Measurements from ENCODE around the gene BAHD1.

Gene BAHD1

DNA sequence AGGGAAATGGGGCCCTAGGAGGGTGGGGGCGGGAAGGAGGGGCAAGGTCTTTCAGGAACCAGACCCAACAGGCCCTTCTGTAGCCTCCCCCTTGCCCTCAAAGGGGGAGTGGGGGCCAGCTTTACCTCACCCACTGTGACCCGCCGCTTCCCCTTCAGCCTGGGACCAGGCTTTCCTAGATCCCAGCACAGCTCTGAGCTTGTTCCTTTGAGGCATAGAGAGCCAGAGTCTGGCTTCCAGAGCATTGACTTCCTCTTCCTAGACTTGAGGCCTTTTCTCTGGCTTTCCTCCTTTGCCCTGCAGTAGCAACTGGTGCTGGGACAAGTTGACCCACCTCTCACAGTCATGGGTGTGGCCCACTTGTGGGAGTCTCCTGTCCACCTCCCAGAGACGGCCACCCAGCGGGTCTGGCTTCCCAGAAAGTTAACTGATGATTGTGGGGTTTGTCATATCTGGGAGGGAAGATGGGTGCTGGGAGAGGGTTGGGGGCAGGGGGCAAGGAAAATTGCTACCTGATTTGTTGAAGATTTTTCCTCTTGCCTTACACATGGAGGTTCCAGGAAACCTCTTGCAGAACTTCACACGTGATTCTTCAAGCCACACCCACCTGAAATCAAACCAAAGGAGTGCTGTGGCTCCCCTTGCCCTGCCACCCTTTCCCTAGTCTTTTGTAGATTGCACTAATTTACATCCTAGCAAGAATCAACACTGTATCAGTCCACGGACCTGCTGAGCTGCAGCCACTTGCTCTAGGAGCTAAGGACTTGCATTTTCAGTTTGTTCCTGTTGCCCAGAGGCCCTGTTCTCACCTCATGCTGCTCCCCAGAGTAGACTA is 25.9 kb downstream of the BAHD1 start:
- Histone ChIP-seq H3K36me3 (ENCODE audit: control insufficient read depth in 2 of 2, insufficient read depth in 2 of 2, low read length in 2 of 2) (peaks cover 30 to 40% of the 10 kb centered on the region in 2 donors), H3K9ac (ENCODE audit: low read depth in 1 of 2, low read length in 2 of 2) (no peak overlapping the region), H3K4me1 (ENCODE audit: control insufficient read depth in 2 of 2, insufficient read depth in 2 of 2, low read length in 2 of 2) (peaks cover 11 to 14% of the 10 kb centered on the region in 2 donors), H3K4me3 (ENCODE audit: low read length in 2 of 2) (no peak overlapping the region), H3K9me3 (ENCODE audit: control insufficient read depth in 2 of 2, low read length in 2 of 2) (no peaks in the 10 kb centered on the region), H3K27me3 (ENCODE audit: control insufficient read depth in 2 of 2, insufficient read depth in 2 of 2, low read length in 2 of 2) (no peaks in the 10 kb centered on the region), H3K27ac (ENCODE audit: low read depth in 2 of 2, low read length in 2 of 2) (no peak overlapping the region)

DNA sequence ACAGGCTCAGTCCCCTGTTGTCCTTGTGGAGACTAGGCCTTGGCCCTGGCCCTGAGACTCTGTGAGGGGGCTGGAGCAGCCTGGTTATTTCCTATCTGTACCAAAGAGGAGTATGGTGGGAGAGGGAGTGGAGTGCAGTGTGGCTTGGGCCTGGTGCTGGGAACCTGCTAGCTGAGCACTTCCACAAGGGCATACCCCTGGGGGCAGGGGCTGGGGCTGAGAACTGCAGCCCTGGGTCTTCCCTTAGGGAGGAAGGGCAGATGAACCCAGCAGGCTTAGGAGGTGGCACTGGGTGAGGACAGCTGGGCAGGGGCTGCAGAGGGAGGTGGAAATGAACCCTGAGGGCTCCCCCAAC is 26.5 kb downstream of the BAHD1 start:
- Histone ChIP-seq H3K27ac (ENCODE audit: low read depth in 2 of 2, low read length in 2 of 2) (no peak overlapping the region), H3K9me3 (ENCODE audit: control insufficient read depth in 2 of 2, low read length in 2 of 2) (no peaks in the 10 kb centered on the region), H3K9ac (ENCODE audit: low read depth in 1 of 2, low read length in 2 of 2) (no peak overlapping the region), H3K4me1 (ENCODE audit: control insufficient read depth in 2 of 2, insufficient read depth in 2 of 2, low read length in 2 of 2) (peaks cover 16 to 20% of the 10 kb centered on the region in 2 donors), H3K36me3 (ENCODE audit: control insufficient read depth in 2 of 2, insufficient read depth in 2 of 2, low read length in 2 of 2) (peaks cover 27 to 38% of the 10 kb centered on the region in 2 donors), H3K27me3 (ENCODE audit: control insufficient read depth in 2 of 2, insufficient read depth in 2 of 2, low read length in 2 of 2) (no peaks in the 10 kb centered on the region), H3K4me3 (ENCODE audit: low read length in 2 of 2) (no peak overlapping the region)

DNA sequence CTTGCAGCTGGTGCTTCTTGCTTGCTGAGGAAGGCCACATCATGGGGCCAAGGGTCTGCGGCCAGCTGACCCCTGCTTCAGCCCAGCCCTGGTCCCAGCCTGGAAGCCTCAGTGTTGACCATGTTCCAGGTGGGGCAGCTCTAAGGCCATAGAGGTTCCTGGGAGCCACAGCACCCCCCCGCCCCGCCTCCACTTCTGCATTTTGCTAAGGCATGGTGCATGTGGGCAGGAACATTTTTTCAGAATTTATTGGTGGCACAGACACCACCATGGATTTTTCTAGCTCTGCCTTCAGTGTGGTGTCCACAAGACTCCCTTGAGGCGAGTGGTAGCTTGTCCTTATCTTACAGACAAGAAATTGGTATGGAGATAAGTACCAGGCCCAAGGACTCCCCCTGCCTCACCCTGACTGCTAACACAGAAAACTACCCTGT is 28.2 kb downstream of the BAHD1 start:
- Histone ChIP-seq H3K9ac (ENCODE audit: low read depth in 1 of 2, low read length in 2 of 2) (no peak overlapping the region), H3K9me3 (ENCODE audit: control insufficient read depth in 2 of 2, low read length in 2 of 2) (no peaks in the 10 kb centered on the region), H3K4me1 (ENCODE audit: control insufficient read depth in 2 of 2, insufficient read depth in 2 of 2, low read length in 2 of 2) (peaks cover 16 to 21% of the 10 kb centered on the region in 2 donors), H3K36me3 (ENCODE audit: control insufficient read depth in 2 of 2, insufficient read depth in 2 of 2, low read length in 2 of 2) (peaks cover 18 to 29% of the 10 kb centered on the region in 2 donors), H3K4me3 (ENCODE audit: low read length in 2 of 2) (no peak overlapping the region), H3K27me3 (ENCODE audit: control insufficient read depth in 2 of 2, insufficient read depth in 2 of 2, low read length in 2 of 2) (no peaks in the 10 kb centered on the region), H3K27ac (ENCODE audit: low read depth in 2 of 2, low read length in 2 of 2) (no peak overlapping the region)

DNA sequence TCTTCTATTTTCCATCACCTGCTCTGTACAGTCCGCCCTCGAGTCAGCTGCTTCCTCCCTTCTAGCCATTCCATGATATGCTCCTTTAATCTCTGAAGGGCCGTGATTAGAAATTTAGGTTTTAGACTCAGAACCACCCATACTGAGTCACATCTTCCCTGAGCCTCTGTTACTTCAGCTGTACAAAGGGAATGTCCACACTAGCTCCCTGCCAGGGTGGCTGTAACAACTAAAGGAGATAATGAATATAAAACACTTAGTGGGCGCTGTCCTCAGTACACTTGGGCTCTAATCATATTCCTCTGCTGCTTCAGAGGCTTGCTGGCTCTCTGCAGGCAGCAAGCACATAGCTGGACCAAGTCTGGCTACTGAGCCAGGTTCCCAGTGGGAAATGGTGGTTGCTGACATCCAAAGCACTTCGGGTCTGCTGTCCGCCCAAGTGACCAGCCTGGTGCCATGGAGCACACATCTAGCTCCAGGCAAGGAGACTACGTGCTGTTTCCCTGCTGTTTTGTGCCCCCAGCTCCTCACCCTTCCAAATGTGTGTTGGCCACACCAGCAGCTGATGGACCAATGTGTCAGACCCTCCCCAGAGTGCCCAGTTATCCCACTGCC is 29.1 kb downstream of the BAHD1 start:
- H3K27me3 ChIP-seq (ENCODE audit: control insufficient read depth in 2 of 2, insufficient read depth in 2 of 2, low read length in 2 of 2): no peaks in the 10 kb centered on the region
- H3K4me3 ChIP-seq (ENCODE audit: low read length in 2 of 2): peak overlapping the region; percentile 80 to 81
- H3K36me3 ChIP-seq (ENCODE audit: control insufficient read depth in 2 of 2, insufficient read depth in 2 of 2, low read length in 2 of 2): peaks cover 12 to 20% of the 10 kb centered on the region in 2 donors
- H3K9me3 ChIP-seq (ENCODE audit: control insufficient read depth in 2 of 2, low read length in 2 of 2): no peaks in the 10 kb centered on the region
- H3K9ac ChIP-seq (ENCODE audit: low read depth in 1 of 2, low read length in 2 of 2): peak overlapping the region; percentile 68 to 77
- peak overlapping the region; percentile 66 to 77 for H3K27ac ChIP-seq (ENCODE audit: low read depth in 2 of 2, low read length in 2 of 2)
- H3K4me1 ChIP-seq (ENCODE audit: control insufficient read depth in 2 of 2, insufficient read depth in 2 of 2, low read length in 2 of 2): peaks cover 16 to 21% of the 10 kb centered on the region in 2 donors

DNA sequence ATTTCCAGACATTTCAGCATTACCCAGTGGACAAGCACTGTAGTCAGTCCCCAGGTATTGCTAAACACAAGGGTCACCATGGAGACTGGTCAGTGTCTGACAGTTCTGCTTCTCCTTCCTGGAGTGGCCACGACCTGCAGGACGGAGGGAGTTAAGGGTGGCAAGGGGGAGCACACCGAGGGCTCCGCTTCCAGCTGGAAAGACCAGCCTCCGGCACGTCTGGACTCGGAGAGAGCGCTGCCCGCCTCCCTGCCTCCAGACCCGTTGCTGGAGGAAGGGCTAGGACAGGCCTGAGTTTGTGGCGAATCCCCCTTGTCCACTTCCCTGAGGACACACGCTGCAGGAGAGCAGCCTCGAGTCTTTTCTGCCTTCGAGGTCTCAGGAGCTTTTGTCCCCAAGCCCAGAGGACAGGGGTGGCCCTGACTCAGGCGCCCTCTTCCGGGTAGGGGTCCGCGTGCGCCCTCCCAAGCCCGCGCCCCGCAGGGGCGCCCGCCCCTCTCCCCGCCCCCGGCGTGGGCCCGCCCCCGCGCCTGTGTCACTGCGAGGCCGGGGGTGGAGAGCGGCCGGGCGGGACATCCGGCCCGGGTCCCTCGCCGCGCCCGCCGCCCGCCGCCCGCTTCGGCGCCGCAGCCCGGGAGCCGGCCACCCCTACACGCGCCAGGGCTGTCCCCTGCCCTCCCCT is 29.8 kb downstream of the BAHD1 start, which contains the start of gene CHST14:
Gene CHST14, plus strand, starts transcription at position 562 of the 682 bp plus-strand sequence. CDS start 230 bp downstream, outside the sequence.
- Histone ChIP-seq H3K4me1 (ENCODE audit: control insufficient read depth in 2 of 2, insufficient read depth in 2 of 2, low read length in 2 of 2) (peaks cover 16 to 21% of the 10 kb centered on the region in 2 donors), H3K27ac (ENCODE audit: low read depth in 2 of 2, low read length in 2 of 2) (peak within 1 kb of the TSS; percentile 66 to 77), H3K9me3 (ENCODE audit: control insufficient read depth in 2 of 2, low read length in 2 of 2) (no peaks in the 10 kb centered on the region), H3K36me3 (ENCODE audit: control insufficient read depth in 2 of 2, insufficient read depth in 2 of 2, low read length in 2 of 2) (peaks cover 8 to 14% of the 10 kb centered on the region in 2 donors), H3K27me3 (ENCODE audit: control insufficient read depth in 2 of 2, insufficient read depth in 2 of 2, low read length in 2 of 2) (no peaks in the 10 kb centered on the region), H3K4me3 (ENCODE audit: low read length in 2 of 2) (peak within 1 kb of the TSS; percentile 81 to 85), H3K9ac (ENCODE audit: low read depth in 1 of 2, low read length in 2 of 2) (peak within 1 kb of the TSS; percentile 83)

DNA sequence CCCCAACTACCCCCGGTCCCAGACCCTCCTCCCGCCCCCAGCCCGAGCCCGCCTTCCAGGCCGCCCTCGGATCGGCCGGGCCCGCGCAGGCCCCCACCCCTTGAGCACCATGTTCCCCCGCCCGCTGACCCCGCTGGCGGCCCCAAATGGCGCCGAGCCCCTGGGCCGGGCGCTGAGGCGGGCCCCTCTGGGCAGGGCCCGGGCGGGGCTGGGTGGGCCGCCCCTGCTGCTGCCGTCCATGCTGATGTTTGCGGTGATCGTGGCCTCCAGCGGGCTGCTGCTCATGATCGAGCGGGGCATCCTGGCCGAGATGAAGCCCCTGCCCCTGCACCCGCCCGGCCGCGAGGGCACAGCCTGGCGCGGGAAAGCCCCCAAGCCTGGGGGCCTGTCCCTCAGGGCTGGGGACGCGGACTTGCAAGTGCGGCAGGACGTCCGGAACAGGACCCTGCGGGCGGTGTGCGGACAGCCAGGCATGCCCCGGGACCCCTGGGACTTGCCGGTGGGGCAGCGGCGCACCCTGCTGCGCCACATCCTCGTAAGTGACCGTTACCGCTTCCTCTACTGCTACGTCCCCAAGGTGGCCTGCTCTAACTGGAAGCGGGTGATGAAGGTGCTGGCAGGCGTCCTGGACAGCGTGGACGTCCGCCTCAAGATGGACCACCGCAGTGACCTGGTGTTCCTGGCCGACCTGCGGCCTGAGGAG is 30.5 kb downstream of the BAHD1 start:
- Histone ChIP-seq H3K4me1 (ENCODE audit: control insufficient read depth in 2 of 2, insufficient read depth in 2 of 2, low read length in 2 of 2) (peaks cover 16 to 21% of the 10 kb centered on the region in 2 donors), H3K36me3 (ENCODE audit: control insufficient read depth in 2 of 2, insufficient read depth in 2 of 2, low read length in 2 of 2) (peaks cover 8 to 10% of the 10 kb centered on the region in 2 donors), H3K4me3 (ENCODE audit: low read length in 2 of 2) (peak overlapping the region; percentile 77 to 85), H3K9me3 (ENCODE audit: control insufficient read depth in 2 of 2, low read length in 2 of 2) (no peaks in the 10 kb centered on the region), H3K9ac (ENCODE audit: low read depth in 1 of 2, low read length in 2 of 2) (peak overlapping the region; percentile 83), H3K27ac (ENCODE audit: low read depth in 2 of 2, low read length in 2 of 2) (peak overlapping the region; percentile 9 to 17), H3K27me3 (ENCODE audit: control insufficient read depth in 2 of 2, insufficient read depth in 2 of 2, low read length in 2 of 2) (no peaks in the 10 kb centered on the region)

DNA sequence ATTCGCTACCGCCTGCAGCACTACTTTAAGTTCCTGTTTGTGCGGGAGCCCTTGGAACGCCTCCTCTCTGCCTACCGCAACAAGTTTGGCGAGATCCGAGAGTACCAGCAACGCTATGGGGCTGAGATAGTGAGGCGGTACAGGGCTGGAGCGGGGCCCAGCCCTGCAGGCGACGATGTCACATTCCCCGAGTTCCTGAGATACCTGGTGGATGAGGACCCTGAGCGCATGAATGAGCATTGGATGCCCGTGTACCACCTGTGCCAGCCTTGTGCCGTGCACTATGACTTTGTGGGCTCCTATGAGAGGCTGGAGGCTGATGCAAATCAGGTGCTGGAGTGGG is 31.0 kb downstream of the BAHD1 start:
- no peak overlapping the region for H3K27ac ChIP-seq (ENCODE audit: low read depth in 2 of 2, low read length in 2 of 2)
- peak overlapping the region; percentile 77 to 85 for H3K4me3 ChIP-seq (ENCODE audit: low read length in 2 of 2)
- no peaks in the 10 kb centered on the region for H3K27me3 ChIP-seq (ENCODE audit: control insufficient read depth in 2 of 2, insufficient read depth in 2 of 2, low read length in 2 of 2)
- peaks cover 16 to 19% of the 10 kb centered on the region in 2 donors for H3K4me1 ChIP-seq (ENCODE audit: control insufficient read depth in 2 of 2, insufficient read depth in 2 of 2, low read length in 2 of 2)
- peaks cover 5% of the 10 kb centered on the region in 2 donors for H3K36me3 ChIP-seq (ENCODE audit: control insufficient read depth in 2 of 2, insufficient read depth in 2 of 2, low read length in 2 of 2)
- H3K9me3 ChIP-seq (ENCODE audit: control insufficient read depth in 2 of 2, low read length in 2 of 2): no peaks in the 10 kb centered on the region
- H3K9ac ChIP-seq (ENCODE audit: low read depth in 1 of 2, low read length in 2 of 2): peak overlapping the region; percentile 83

DNA sequence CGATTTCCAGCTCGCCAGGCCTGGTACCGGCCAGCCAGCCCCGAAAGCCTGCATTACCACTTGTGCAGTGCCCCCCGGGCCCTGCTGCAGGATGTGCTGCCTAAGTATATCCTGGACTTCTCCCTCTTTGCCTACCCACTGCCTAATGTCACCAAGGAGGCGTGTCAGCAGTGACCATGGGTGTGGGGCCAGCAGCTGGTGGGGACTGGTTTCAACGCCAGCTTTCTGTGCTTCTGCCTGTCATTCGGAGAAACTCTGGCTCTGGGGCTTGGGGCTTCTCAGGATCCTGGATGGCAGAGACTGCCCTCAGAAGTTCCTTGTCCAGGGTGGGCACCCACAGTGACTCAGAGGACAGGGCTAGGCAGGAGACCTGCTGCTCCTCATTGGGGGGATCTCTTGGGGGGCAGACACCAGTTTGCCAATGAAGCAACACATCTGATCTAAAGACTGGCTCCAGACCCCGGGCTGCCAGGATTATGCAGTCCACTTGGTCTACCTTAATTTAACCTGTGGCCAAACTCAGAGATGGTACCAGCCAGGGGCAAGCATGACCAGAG is 31.5 kb downstream of the BAHD1 start:
- Histone ChIP-seq H3K4me3 (ENCODE audit: low read length in 2 of 2) (peak overlapping the region; percentile 77 to 85), H3K36me3 (ENCODE audit: control insufficient read depth in 2 of 2, insufficient read depth in 2 of 2, low read length in 2 of 2) (peaks cover 1 to 4% of the 10 kb centered on the region in 2 donors), H3K27ac (ENCODE audit: low read depth in 2 of 2, low read length in 2 of 2) (no peak overlapping the region), H3K9ac (ENCODE audit: low read depth in 1 of 2, low read length in 2 of 2) (peak overlapping the region; percentile 32 to 83), H3K4me1 (ENCODE audit: control insufficient read depth in 2 of 2, insufficient read depth in 2 of 2, low read length in 2 of 2) (peaks cover 16 to 19% of the 10 kb centered on the region in 2 donors), H3K27me3 (ENCODE audit: control insufficient read depth in 2 of 2, insufficient read depth in 2 of 2, low read length in 2 of 2) (no peaks in the 10 kb centered on the region), H3K9me3 (ENCODE audit: control insufficient read depth in 2 of 2, low read length in 2 of 2) (no peaks in the 10 kb centered on the region)

DNA sequence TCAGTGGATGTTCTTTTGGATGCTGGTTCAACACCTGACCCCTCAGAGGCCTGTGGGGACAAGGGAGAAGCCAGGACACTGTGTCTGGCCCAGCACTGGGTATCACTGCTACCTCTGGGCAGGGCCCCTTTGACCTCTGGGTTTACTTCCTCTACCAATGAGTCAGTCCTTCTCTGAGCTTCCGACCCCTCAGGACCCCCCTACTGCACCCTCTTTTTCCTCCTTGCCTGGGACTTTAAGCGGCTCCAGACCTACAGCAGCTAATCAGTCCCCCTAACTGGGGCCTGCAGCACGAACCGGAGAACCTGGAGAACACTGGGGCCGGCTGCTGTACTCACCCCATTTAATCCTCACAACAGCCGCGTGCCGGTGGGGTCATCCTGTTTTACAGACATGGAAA is 33.8 kb downstream of the BAHD1 start:
- Histone ChIP-seq H3K9ac (ENCODE audit: low read depth in 1 of 2, low read length in 2 of 2) (no peak overlapping the region), H3K27me3 (ENCODE audit: control insufficient read depth in 2 of 2, insufficient read depth in 2 of 2, low read length in 2 of 2) (no peaks in the 10 kb centered on the region), H3K36me3 (ENCODE audit: control insufficient read depth in 2 of 2, insufficient read depth in 2 of 2, low read length in 2 of 2) (no peaks in the 10 kb centered on the region), H3K27ac (ENCODE audit: low read depth in 2 of 2, low read length in 2 of 2) (no peak overlapping the region), H3K9me3 (ENCODE audit: control insufficient read depth in 2 of 2, low read length in 2 of 2) (no peaks in the 10 kb centered on the region), H3K4me3 (ENCODE audit: low read length in 2 of 2) (no peak overlapping the region), H3K4me1 (ENCODE audit: control insufficient read depth in 2 of 2, insufficient read depth in 2 of 2, low read length in 2 of 2) (peaks cover 16 to 19% of the 10 kb centered on the region in 2 donors)

All from mucosa of rectum (tissue), 2 donors.